ENCODE results near the gene DPYSL4.

Gene DPYSL4

GRCh38 chr10:132186488-132187429 is at the start of gene DPYSL4:
Gene DPYSL4, plus strand, starts transcription at chr10:132186948. Its CDS starts 116 bp downstream, at chr10:132187064.
- peak; percentile 56 for DNase-seq

- no peak for DNase-seq
Observed at GRCh38 chr10:132137111-132138072, 49.4 kb upstream of the DPYSL4 start.

- DNase-seq, result no peak
Observed at GRCh38 chr10:132138133-132138532, 48.6 kb upstream of the DPYSL4 start.

GRCh38 chr10:132138596-132138995 is 48.2 kb upstream of the DPYSL4 start:
- no peak for DNase-seq

- DNase-seq, result no peak
Observed at GRCh38 chr10:132139526-132139925, 47.2 kb upstream of the DPYSL4 start.

GRCh38 chr10:132140167-132140925 is 46.4 kb upstream of the DPYSL4 start:
- DNase-seq, result no peak

- no peak for DNase-seq
Observed at GRCh38 chr10:132141076-132141475, 45.7 kb upstream of the DPYSL4 start.

GRCh38 chr10:132141526-132142395 is 45.0 kb upstream of the DPYSL4 start:
- no peak for DNase-seq

- peak; percentile 27 for DNase-seq
Observed at GRCh38 chr10:132142396-132143161, 44.2 kb upstream of the DPYSL4 start.

- no peak for DNase-seq
Observed at GRCh38 chr10:132143162-132143561, 43.6 kb upstream of the DPYSL4 start.

- no peak for DNase-seq
Observed at GRCh38 chr10:132144086-132144485, 42.7 kb upstream of the DPYSL4 start.

GRCh38 chr10:132145002-132145401 is 41.7 kb upstream of the DPYSL4 start:
- no peak for DNase-seq

GRCh38 chr10:132145521-132146185 is 41.1 kb upstream of the DPYSL4 start:
- no peak for DNase-seq

- DNase-seq, result no peak
Observed at GRCh38 chr10:132146271-132146671, 40.5 kb upstream of the DPYSL4 start.

- no peak for DNase-seq
Observed at GRCh38 chr10:132146941-132147915, 39.5 kb upstream of the DPYSL4 start.

GRCh38 chr10:132148261-132149251 is 38.2 kb upstream of the DPYSL4 start:
- DNase-seq, result no peak

GRCh38 chr10:132149271-132149670 is 37.5 kb upstream of the DPYSL4 start:
- DNase-seq, result no peak

- DNase-seq, result no peak
Observed at GRCh38 chr10:132149917-132150316, 36.8 kb upstream of the DPYSL4 start.
